GM19035 (cell line): ENCODE data around the gene ZNF710.
A peak's percentile ranks its signal among the peaks of the same experiment; 100 is the strongest.
"Not testable (repeated sequence)": the region's sequence is repeated elsewhere in the genome, so short reads cannot be mapped to it uniquely, and the experiment has no call there.

Source experiments
- ATAC-seq: cut with Tn5 transposase; IDR thresholded peaks from one replicate; pipeline ENCODE4 v1.9.1; 2021; ENCODE audit not compliant: unreplicated experiment

The ZNF710 gene

DNA sequence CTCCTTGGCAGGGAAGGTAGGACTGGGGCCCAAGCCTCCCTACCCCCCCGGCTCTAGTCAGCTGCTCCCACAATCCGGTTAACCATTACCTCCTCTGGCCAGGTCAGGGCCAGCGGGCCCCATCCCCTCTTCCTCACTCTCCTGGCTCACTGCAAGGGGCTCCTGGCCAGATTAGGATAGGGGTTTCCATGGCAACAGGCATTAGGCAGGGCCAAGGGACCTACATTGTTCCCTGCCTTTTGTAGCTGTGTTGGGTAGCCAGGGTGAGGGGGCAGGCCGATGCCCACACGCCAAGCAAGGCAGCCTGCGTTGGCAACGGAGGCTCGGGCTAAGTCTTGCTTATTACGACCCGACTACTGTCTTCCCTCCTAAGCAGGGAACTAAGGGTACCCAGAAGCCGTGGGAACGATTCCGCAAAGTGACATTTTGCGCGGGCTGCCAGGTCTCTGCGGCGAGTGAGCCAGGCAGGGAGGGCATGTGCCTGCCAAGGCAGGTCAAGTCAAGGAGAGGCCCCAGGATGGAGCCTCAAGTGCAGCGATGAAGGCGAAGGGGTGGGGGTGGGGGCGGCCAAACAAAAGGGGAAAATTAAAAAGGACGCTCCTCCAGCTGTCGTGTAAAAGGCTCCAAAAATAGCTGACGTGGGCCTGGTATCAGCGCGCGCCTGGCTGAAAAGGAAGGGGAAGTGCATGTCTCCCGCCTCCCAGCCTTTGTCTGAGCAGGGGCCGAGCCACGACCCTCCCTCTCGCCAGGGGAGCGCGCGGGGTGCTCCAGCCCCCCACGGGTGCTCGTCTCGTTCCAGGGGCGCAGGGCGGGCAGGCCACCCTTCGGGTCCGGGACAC is 100.2 kb downstream of the ZNF710 start:
- peak; percentile 2 for ATAC-seq

GRCh38 chr15:90101969-90102890 is 101.1 kb downstream of the ZNF710 start, which contains the start of gene IDH2:
Gene IDH2 (minus strand): TSS chr15:90102468. CDS start chr15:90102390, 78 bp downstream.
- ATAC-seq = peak; percentile 71

GRCh38 chr15:90103701-90104329 is 102.7 kb downstream of the ZNF710 start:
- ATAC-seq = no peak

DNA sequence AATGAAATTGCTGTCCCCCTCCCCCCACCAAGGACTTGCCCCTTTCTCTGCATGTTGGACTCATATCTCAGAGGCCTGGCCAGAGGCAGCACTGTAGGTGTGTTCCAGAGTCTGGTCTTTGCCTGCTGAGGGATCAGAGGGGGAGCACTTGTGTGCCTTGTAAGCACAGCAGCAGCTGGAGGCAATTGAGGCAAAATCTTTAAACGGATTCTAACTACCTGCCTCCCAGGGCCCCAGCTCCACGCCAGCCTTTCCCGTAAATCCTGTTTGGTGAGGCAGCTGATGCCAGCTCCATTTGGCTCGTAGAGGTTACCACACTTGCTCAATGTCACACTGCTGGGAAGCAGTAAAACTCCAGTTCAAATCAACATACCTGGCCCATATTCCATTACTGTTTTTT is 103.4 kb downstream of the ZNF710 start:
- ATAC-seq = no peak

DNA sequence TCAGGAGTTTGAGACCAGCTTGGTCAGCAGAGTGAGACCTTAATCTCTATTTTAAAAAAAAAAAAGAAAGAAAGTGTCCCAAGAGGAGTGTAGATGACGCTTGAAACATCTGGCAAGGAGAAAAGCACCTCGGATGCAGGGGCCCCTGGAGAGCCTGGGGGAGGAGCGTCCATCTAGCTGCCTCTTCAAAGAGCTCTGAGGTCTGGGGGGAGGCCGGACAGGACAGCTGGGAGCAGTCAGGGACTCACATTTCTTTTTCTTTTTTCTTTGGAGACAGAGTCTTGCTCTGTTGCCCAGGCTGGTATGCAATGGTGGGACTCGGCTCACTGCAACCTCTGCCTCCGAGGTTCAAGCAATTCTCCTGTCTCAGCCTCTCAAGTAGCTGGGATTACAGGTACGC is 104.4 kb downstream of the ZNF710 start:
- no peak for ATAC-seq

- no peak for ATAC-seq
Observed at GRCh38 chr15:90106522-90107117, 105.5 kb downstream of the ZNF710 start.

DNA sequence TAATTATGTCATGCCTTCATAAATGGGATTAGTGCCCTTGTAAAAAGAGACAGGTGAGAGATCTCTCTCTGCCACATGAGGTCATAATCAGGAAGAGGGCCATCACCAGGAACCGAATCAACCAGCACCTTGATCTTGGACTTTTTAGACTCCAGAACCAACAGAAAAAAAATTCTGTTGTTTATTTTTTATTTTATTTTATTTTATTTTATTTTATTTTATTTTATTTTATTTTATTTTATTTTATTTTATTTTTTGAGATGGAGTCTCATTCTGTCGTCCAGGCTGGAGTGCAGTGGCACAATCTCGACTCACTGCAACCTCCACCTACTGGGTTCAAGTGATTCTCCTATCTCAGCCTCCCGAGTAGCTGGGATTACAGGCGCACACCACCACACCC is 106.9 kb downstream of the ZNF710 start:
- not testable (repeated sequence) for ATAC-seq

DNA sequence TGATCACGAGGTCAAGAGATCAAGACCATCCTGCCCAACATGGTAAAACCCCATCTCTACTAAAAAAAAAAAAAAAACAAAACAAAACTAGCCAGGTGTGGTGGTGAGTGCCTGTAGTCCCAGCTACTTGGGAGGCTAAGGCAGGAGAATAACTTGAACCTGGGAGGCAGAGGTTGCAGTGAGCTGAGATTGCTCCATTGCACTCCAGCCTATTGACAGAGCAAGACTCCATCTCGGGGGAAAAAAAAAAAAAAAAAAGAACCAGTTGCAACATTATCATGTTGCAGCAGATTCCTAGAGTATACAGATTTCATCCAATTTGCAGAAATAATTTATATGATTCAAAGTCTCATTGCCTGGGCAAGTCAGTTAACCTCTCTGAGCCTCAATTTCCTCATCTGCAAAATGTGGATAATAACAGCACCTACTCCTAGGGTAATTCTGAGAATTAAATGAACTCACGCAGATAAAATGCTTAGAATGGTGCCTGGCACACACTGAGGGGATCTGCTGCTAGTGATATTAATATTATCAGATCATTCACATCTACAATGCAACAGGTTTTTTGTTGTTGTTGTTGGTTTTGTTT is 108.1 kb downstream of the ZNF710 start:
- not testable (repeated sequence) for ATAC-seq

- ATAC-seq = no peak
Observed at GRCh38 chr15:90113166-90113565, 112.0 kb downstream of the ZNF710 start.

DNA sequence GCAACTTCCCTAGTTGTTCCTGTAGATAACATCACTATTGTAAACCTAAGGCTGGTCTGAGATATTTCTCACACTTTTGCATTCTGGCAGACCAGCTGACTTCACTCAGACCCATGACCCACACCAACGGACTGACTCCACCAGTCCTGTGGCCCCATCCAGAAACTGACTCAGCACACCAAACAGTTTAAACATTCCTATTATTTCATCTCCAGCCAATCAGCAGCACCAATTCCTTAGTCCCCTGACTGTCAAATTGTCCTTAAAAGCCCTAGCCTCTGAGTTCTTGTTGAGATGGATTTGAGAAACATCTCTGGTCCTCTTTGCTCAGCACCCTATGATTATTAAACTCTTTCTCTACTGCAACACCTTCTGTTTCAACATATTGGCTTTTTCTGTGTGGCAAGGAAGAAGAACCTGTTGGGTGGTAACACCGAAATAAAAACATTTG is 113.4 kb downstream of the ZNF710 start:
- ATAC-seq = no peak

DNA sequence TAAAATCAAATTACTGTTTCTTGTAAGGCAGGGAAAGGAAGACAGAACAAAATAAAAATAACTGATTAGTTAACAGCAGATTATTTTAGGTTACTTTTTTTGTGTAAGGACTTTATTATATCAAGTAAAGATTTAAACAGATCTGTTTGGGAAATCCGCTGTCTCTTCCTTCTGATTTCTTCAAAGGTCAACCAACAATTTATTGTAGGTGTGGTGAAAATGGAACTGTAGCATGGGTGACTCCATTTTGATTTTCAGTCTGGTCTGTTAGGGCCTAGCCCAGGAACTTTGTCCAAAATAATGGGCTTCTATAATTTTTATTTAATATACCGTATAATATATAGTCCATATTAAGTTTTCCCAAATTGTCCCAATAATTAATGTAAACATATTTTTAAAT is 114.7 kb downstream of the ZNF710 start:
- ATAC-seq = no peak

DNA sequence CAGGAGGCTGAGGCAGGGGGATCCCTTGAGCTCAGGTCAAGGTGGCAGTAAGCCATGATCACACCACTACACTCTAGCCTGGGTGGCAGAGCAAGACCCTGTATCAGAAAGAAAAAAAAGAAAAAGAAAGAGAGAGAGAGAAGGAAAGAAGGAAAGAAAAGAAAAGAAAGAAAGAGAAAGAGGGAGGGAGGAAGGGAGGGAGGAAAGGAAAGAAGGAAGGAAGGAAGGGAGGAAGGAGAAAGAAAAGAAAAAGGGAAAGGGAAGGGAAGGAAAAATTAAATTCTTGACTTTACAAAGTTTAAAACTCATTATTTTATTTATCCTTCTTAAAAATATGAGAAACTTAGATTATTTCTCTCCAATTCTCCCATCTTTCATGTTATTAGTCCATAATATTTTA is 118.2 kb downstream of the ZNF710 start:
- ATAC-seq = no peak

DNA sequence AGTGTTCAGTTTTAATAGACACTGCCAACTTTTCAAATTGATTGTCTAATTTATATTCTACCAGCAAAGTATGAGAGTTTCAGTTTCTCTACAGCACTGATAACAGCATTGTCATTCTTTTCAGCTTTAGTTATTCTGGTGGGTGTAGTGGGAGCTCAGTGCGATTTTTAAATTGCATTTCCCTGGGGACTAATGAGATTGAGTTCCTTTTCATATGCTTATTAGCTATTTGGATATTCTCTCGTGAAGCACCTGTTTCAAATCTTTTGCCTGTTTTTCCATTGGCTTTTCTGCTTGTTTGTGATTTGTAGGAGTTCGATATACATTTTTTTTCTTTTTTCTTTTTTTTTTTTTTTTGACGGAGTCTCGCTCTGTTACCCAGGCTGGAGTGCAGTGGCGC is 120.0 kb downstream of the ZNF710 start:
- ATAC-seq = no peak

GRCh38 chr15:90124507-90124906 is 123.4 kb downstream of the ZNF710 start:
- ATAC-seq = no peak

GRCh38 chr15:90126022-90126421 is 124.9 kb downstream of the ZNF710 start:
- ATAC-seq = no peak

DNA sequence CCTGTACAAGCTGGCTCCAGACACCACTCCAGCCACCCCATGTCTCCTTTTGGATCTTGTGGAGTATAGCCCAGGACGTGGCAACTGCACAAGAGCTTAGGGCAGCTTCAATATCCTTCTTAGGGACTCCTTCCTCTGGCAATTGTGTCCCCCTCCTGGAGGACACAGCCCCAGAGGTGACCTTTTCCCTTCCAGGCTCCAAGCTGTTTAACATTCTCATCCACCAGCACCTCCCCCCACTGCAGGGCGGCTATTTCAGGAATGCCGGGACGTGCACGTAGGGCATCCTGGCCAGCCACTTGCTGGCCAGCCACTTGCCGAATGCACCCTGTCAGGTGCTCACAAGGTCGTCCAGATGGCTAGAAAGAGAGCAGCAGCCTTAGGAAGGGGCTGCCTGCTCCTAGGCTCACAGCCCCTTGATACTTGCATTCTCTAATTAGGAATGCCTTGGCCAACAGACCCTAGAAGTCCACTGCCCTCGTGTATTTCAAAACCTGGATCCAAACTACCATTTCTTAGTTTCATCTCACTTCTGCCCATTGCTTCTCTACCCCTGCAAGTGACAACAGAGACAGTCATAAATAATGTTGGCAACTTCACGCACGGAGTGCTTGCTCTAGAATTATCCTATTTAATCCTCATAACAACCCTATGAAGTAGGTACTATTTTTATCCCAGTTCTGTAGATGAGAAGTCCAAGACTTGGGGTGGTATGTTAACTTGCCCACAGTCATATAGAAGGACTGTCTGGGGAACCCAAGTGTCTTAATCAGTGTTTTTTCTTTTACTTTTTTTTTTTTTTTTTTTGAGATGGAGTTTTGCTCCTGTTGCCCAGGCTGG is 125.7 kb downstream of the ZNF710 start:
- no peak for ATAC-seq

DNA sequence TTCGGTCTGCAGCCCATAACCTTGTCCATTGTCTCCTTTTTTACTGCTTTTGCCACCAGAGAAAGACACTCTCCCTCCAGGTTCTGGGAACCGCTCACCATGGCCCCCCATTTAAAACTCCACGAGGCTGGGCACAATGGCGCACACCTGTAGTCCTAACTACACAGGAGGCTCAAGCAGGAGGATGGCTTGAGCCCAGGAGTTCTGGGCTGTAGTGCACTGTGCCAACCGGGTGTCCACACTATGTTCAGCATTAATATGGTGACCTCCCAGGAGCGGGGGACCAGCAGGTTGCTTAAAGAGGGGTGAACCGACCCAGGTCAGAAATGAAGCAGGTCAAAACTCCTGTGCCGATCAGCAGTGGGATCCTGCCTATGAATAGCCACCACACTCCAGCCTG is 129.2 kb downstream of the ZNF710 start:
- no peak for ATAC-seq
